Sciatic nerve (tissue), 2 donors: ENCODE measurements around the gene JDP2. TPM values are rescaled to one million over a fixed set of nuclear protein-coding genes. Genes with fewer than 3 reads are reported as not detected.

ENCODE experiments used
- ATAC-seq: fragments of 200-7000 bp; cut with Tn5 transposase; one replicate; pipeline ENCODE4 v1.9.1; 2020; ENCODE audit warnings: mild to moderate bottlenecking, moderate library complexity
- DNase-seq: peaks from one replicate; pipeline ENCODE4 v3.0.0-alpha.2; 2020; ENCODE audit warnings: low spot score
- intact Hi-C: fragments of 100-400 bp; cut with DNase I; formaldehyde crosslinking; loops from one replicate; pipeline ENCODE4 v1.14.2; 2022
- total RNA-seq: library from RNA; stranded (reverse); fragmentation: NEBNext Ultra II Directional; extraction: Animal tissue kit (Norgen Biotek cat#: 25700); gene quantifications from one replicate; pipeline ENCODE4 v1.2.1, GENCODE V29; 2021
- donor health status: DM: no; HTN: no; CAD: no.
- donor health status: DM: no; HTN: no; CAD: no.

Gene JDP2
- total RNA-seq, 1 donor from 2014 or later, result 59.7 TPM

- no peak for DNase-seq
- ATAC-seq, result no peak
- intact Hi-C loops, result no loop called here
These were observed 22.8 kb downstream of the JDP2 start for GRCh38 chr14:75450381-75451276.

GRCh38 chr14:75452324-75452723, 24.5 kb downstream of the JDP2 start:
- DNase-seq, result no peak
- peak; percentile 44 for ATAC-seq

GRCh38 chr14:75452900-75453816, 25.3 kb downstream of the JDP2 start:
- peak; percentile 73 for ATAC-seq
- intact Hi-C loops, result no loop called here
- no peak for DNase-seq

More at GRCh38 chr14:75452324-75452723, 24.5 kb downstream of the JDP2 start:
- intact Hi-C loops, result no loop called here

GRCh38 chr14:75453817-75454434, 26.1 kb downstream of the JDP2 start:
- ATAC-seq (no peak), DNase-seq (no peak)
- intact Hi-C loops, result no loop called here

- ATAC-seq (peak; percentile 45), DNase-seq (peak; percentile 83)
- intact Hi-C loops, result no loop called here
These were observed 27.2 kb downstream of the JDP2 start for GRCh38 chr14:75454963-75455546.

GRCh38 chr14:75456069-75456996, 28.5 kb downstream of the JDP2 start:
- intact Hi-C loops, result no loop called here
- DNase-seq (no peak), ATAC-seq (no peak)

- intact Hi-C loops, result no loop called here
These were observed 29.1 kb downstream of the JDP2 start for GRCh38 chr14:75456997-75457335.

GRCh38 chr14:75457648-75458165, 29.9 kb downstream of the JDP2 start:
- intact Hi-C loops, result no loop called here
- ATAC-seq (no peak), DNase-seq (no peak)

More at GRCh38 chr14:75456997-75457335, 29.1 kb downstream of the JDP2 start:
- ATAC-seq (no peak), DNase-seq (no peak)

- ATAC-seq, result no peak
- DNase-seq, result no peak
- intact Hi-C loops, result no loop called here
These were observed 30.5 kb downstream of the JDP2 start for GRCh38 chr14:75458305-75458704.

- intact Hi-C loops, result no loop called here
- ATAC-seq, result peak; percentile 59
- DNase-seq, result no peak
These were observed 31.4 kb downstream of the JDP2 start for GRCh38 chr14:75459099-75459741.

GRCh38 chr14:75459791-75460190, 32.0 kb downstream of the JDP2 start:
- intact Hi-C loops, result no loop called here
- DNase-seq (no peak), ATAC-seq (no peak)

GRCh38 chr14:75460394-75460793, 32.6 kb downstream of the JDP2 start:
- ATAC-seq (no peak), DNase-seq (no peak)
- intact Hi-C loops, result no loop called here

GRCh38 chr14:75461303-75461702, 33.5 kb downstream of the JDP2 start:
- ATAC-seq, result peak; percentile 16
- intact Hi-C loops, result no loop called here

GRCh38 chr14:75461755-75462349, 34.0 kb downstream of the JDP2 start:
- ATAC-seq, result peak; percentile 5
- no peak for DNase-seq
- intact Hi-C loops, result no loop called here

More at GRCh38 chr14:75461303-75461702, 33.5 kb downstream of the JDP2 start:
- no peak for DNase-seq

- intact Hi-C loops, result no loop called here
- DNase-seq (no peak), ATAC-seq (no peak)
These were observed 36.8 kb downstream of the JDP2 start for GRCh38 chr14:75464626-75465025.

GRCh38 chr14:75467763-75468162, 39.9 kb downstream of the JDP2 start:
- intact Hi-C loops, result no loop called here
- DNase-seq (no peak), ATAC-seq (peak; percentile 10)

GRCh38 chr14:75469164-75469563, 41.3 kb downstream of the JDP2 start:
- DNase-seq (no peak), ATAC-seq (peak; percentile 5)
- intact Hi-C loops, result no loop called here
